ENCODE results near the gene LRRC47.

DNA sequence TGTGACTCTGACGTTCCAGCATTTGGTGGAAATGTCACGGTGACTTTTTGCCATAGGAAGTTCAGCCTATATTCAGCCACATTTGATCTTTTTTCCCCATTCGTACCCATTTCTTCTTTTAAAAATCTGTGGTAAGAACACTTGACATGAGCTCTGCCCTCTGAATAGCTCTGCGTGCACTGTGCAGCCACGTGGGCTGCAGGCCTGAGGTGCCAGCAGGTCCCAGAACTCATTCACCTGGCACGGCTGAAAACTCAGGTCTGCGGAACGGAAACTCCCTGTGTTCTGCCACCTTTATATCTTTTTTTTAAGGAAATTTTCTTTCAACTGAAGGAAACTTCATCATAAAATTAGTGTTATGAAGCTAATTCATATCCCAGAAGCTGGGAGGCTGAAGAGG lies 32.1 kb upstream of the LRRC47 start:
- TF ChIP-seq, protein P1, sequence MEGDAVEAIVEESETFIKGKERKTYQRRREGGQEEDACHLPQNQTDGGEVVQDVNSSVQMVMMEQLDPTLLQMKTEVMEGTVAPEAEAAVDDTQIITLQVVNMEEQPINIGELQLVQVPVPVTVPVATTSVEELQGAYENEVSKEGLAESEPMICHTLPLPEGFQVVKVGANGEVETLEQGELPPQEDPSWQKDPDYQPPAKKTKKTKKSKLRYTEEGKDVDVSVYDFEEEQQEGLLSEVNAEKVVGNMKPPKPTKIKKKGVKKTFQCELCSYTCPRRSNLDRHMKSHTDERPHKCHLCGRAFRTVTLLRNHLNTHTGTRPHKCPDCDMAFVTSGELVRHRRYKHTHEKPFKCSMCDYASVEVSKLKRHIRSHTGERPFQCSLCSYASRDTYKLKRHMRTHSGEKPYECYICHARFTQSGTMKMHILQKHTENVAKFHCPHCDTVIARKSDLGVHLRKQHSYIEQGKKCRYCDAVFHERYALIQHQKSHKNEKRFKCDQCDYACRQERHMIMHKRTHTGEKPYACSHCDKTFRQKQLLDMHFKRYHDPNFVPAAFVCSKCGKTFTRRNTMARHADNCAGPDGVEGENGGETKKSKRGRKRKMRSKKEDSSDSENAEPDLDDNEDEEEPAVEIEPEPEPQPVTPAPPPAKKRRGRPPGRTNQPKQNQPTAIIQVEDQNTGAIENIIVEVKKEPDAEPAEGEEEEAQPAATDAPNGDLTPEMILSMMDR (IDR thresholded peaks at IDR 0.05), result no peak
- TF ChIP-seq EP300 (IDR thresholded peaks at IDR 0.05) (no peak), POLR2A (IDR thresholded peaks at IDR 0.05) (no peak)

All from stomach (tissue), 4 donors.